HepG2 (cell line): ENCODE measurements around the gene FTL. TPM values are rescaled to one million over a fixed set of nuclear protein-coding genes. Genes with fewer than 3 reads are reported as not detected.
A peak's percentile ranks its signal among the peaks of the same experiment; 100 is the strongest.

ENCODE experiments used
- ATAC-seq: fragments of 200-7000 bp; cut with Tn5 transposase; 3 replicates; pipeline ENCODE4 v1.9.1; 2020; ENCODE audit warnings: mild to moderate bottlenecking, moderate library complexity
- BruUV-seq: library from RNA; stranded (reverse); fragments of 400-500 nt; replicated peaks from 2 replicates; lab custom pipeline; 2021; lab: Mats Ljungman, UMichigan
- CTCF ChIA-PET: fragments of 300-600 bp; formaldehyde crosslinking; extraction: SDS; loops from one replicate; lab custom pipeline; 2021; ENCODE audit warnings: low total read pairs, inconsistent platforms, low intra/inter-chr PET ratio; lab: Yijun Ruan, JAX
- POLR2A ChIA-PET: fragments of 350-600 bp; sonication (Branson Sonifier 250); formaldehyde crosslinking; loops from one replicate; lab custom pipeline; 2020; ENCODE audit warnings: antibody characterized with exemption, inconsistent platforms; lab: Yijun Ruan, JAX
- DNase-seq: peaks from one replicate; pipeline ENCODE4 v3.0.0-alpha.2; 2015; ENCODE audit warnings: low spot score
- FAIRE-seq: peaks from 3 replicates; lab custom pipeline; 2011; peaks lifted over from hg19 to GRCh38; lab: Jason Lieb, UNC
- H2AFZ ChIP-seq: one replicate; pipeline ENCODE4 v1.6.1; 2011; ENCODE audit warnings: low read length, inconsistent platforms
- H3K27ac ChIP-seq: fragments of 300-600 bp; 3 replicates; pipeline ENCODE4 v1.8.0; 2011; ENCODE audit warnings: mixed run types, mild to moderate bottlenecking, mixed read lengths, low read length, inconsistent platforms; ENCODE audit not compliant: insufficient read depth; ENCODE audit errors: extremely low read length
- H3K27me3 ChIP-seq, 2 experiments: fragments of 200-600 bp in 1 of 2; 2 replicates in 1 of 2; 3 replicates in 1 of 2; pipeline versions ENCODE4 v1.6.0 to v1.8.0; 2011; ENCODE audit warnings: low read length in 2 of 2, mild to moderate bottlenecking in 2 of 2, moderate library complexity in 2 of 2, inconsistent platforms in 1 of 2; ENCODE audit not compliant: insufficient read depth in 2 of 2, control insufficient read depth in 1 of 2
- H3K36me3 ChIP-seq, 2 experiments: fragments of 200-600 bp in 1 of 2; replicated peaks in 1 of 2; 2 replicates in 1 of 2; 3 replicates in 1 of 2; pipeline versions ENCODE4 v1.5.1 to v1.8.0; 2011; ENCODE audit warnings: low read length in 2 of 2, inconsistent platforms in 1 of 2; ENCODE audit not compliant: insufficient read depth in 2 of 2, control insufficient read depth in 1 of 2
- H3K4me1 ChIP-seq: 2 replicates; pipeline ENCODE4 v1.5.1; 2012; ENCODE audit warnings: low read length, inconsistent platforms; ENCODE audit not compliant: insufficient read depth
- H3K4me2 ChIP-seq: 2 replicates; pipeline ENCODE4 v1.6.0; 2011; ENCODE audit warnings: low read depth, low read length, inconsistent platforms
- H3K4me3 ChIP-seq, 3 experiments: fragments of 200-600 bp in 1 of 3; sonication (generic), shearing (Covaris generic) in 1 of 3; replicated peaks in 1 of 3; 2 replicates each; pipeline ENCODE4 v1.5.1; 2011 to 2016; ENCODE audit warnings: low read length in 3 of 3, inconsistent platforms in 2 of 3, low read depth in 2 of 3, mild to moderate bottlenecking in 2 of 3, control low read depth in 1 of 3, mixed read lengths in 1 of 3; ENCODE audit not compliant: insufficient read depth in 1 of 3
- H3K79me2 ChIP-seq: one replicate; pipeline ENCODE4 v1.6.1; 2011; ENCODE audit warnings: low read length, inconsistent platforms; ENCODE audit not compliant: insufficient read depth
- H3K9ac ChIP-seq: 2 replicates; pipeline ENCODE4 v1.6.0; 2011; ENCODE audit warnings: mild to moderate bottlenecking, low read depth, low read length, inconsistent platforms; ENCODE audit not compliant: insufficient read depth
- H3K9me3 ChIP-seq: 2 replicates; pipeline ENCODE4 v1.5.1; 2012; ENCODE audit warnings: mild to moderate bottlenecking, low read length
- H4K20me1 ChIP-seq: 2 replicates; pipeline ENCODE4 v1.6.0; 2011; ENCODE audit warnings: inconsistent platforms, mild to moderate bottlenecking, low read length, moderate library complexity; ENCODE audit not compliant: insufficient read depth
- ADNP ChIP-seq: sonication (generic); formaldehyde crosslinking; IDR thresholded peaks from 2 replicates; pipeline ENCODE4 v1.4.0; 2020; ENCODE audit warnings: missing genetic modification reagents
- ARNTL ChIP-seq: sonication (generic); formaldehyde crosslinking; IDR thresholded peaks from 2 replicates; pipeline ENCODE4 v1.4.0; 2020; ENCODE audit warnings: mild to moderate bottlenecking, missing genetic modification reagents
- ASH2L ChIP-seq: fragments of 300-600, 200-600 bp; sonication (generic); IDR thresholded peaks from 2 replicates; pipeline ENCODE4 v1.7.0; 2017; ENCODE audit warnings: low read depth, mild to moderate bottlenecking, moderate library complexity, mixed read lengths, low read length; ENCODE audit not compliant: insufficient read length
- FOXO4 ChIP-seq: sonication (generic); formaldehyde crosslinking; conservative IDR thresholded peaks from 2 replicates; pipeline ENCODE4 v1.8.1; 2023; ENCODE audit warnings: missing genetic modification reagents
- HDAC2 ChIP-seq: sonication (generic); formaldehyde crosslinking; IDR thresholded peaks from 2 replicates; pipeline ENCODE4 v1.4.0; 2020; ENCODE audit warnings: missing genetic modification reagents
- HNF4A ChIP-seq: sonication (generic); formaldehyde crosslinking; IDR thresholded peaks from 2 replicates; pipeline ENCODE4 v1.4.0; 2020; ENCODE audit warnings: missing genetic modification reagents
- IRF2 ChIP-seq: IDR thresholded peaks from 2 replicates; pipeline ENCODE4 v1.6.1; 2018; ENCODE audit warnings: missing genetic modification reagents, missing compliant biosample characterization
- NAIF1 ChIP-seq: sonication (generic); formaldehyde crosslinking; IDR thresholded peaks from 2 replicates; pipeline ENCODE4 v1.5.0; 2020; ENCODE audit warnings: mild to moderate bottlenecking, missing genetic modification reagents, borderline replicate concordance
- ZC3H13 ChIP-seq: sonication (generic); formaldehyde crosslinking; IDR thresholded peaks from 2 replicates; pipeline ENCODE4 v1.8.1; 2023; ENCODE audit warnings: mild to moderate bottlenecking, missing genetic modification reagents, moderate library complexity
- ZFP36L1 ChIP-seq: sonication (generic); formaldehyde crosslinking; IDR thresholded peaks from 2 replicates; pipeline ENCODE4 v1.8.0; 2022; ENCODE audit warnings: mild to moderate bottlenecking, missing genetic modification reagents, moderate library complexity
- ZFX ChIP-seq: sonication (generic); formaldehyde crosslinking; IDR thresholded peaks from 2 replicates; pipeline ENCODE4 v1.4.0; 2020; ENCODE audit warnings: mild to moderate bottlenecking, low read depth, missing genetic modification reagents, moderate library complexity
- ZMYM3 ChIP-seq: sonication (generic); formaldehyde crosslinking; IDR thresholded peaks from 2 replicates; pipeline ENCODE4 v1.5.1; 2020; ENCODE audit warnings: mild to moderate bottlenecking, missing genetic modification reagents
- ZNF292 ChIP-seq: sonication (generic); formaldehyde crosslinking; IDR thresholded peaks from 2 replicates; pipeline ENCODE4 v1.8.1; 2022; ENCODE audit warnings: mild to moderate bottlenecking, low read depth, missing genetic modification reagents, borderline replicate concordance
- ZNF576 ChIP-seq: sonication (generic); formaldehyde crosslinking; IDR thresholded peaks from 2 replicates; pipeline ENCODE4 v1.4.0; 2020; ENCODE audit warnings: mild to moderate bottlenecking, missing genetic modification reagents
- ZNF737 ChIP-seq: sonication (generic); formaldehyde crosslinking; IDR thresholded peaks from 2 replicates; pipeline ENCODE4 v1.5.0; 2020; ENCODE audit warnings: missing genetic modification reagents, mild to moderate bottlenecking, borderline replicate concordance
- WGBS: methylation state at CpG from one replicate; pipeline ENCODE4 v1.1.6; 2017; ENCODE audit warnings: low lambda C conversion rate; 5-methylcytosine and 5-hydroxymethylcytosine counted together
- in situ Hi-C: cut with HindIII; loops from 2 replicates; pipeline ENCODE4 v1.10.0; 2017; ENCODE audit warnings: low pct_unique_long_range_greater_than_20kb; ENCODE audit not compliant: extremely low pct_ligation_motif_present
- intact Hi-C: fragments of 100-400 bp; cut with micrococcal nuclease; formaldehyde crosslinking; loops from one replicate; pipeline ENCODE4 v1.10.0; 2022; ENCODE audit not compliant: unreplicated experiment
- polyA plus RNA-seq, 8 experiments: library from polyadenylated mRNA; depleted of rRNA in 3 of 8; stranded (reverse) in 7 of 8; unstranded in 1 of 8; fragments of >200 nt; fragmentation: Illumina TruSeq in 4 of 8; extraction: Trizol in 4 of 8; gene quantifications; 2 replicates each; pipeline versions ENCODE4 v1.2.1 to v1.2.3, GENCODE V29; 2011 to 2016; ENCODE audit warnings: low read depth in 4 of 8, missing spikeins in 1 of 8, mixed read lengths in 1 of 8; ENCODE audit not compliant: insufficient read depth in 1 of 8
- total RNA-seq, 5 experiments: library from RNA; depleted of rRNA; stranded (reverse); fragments of >200 nt; fragmentation: Illumina TruSeq; extraction: Trizol; gene quantifications; 2 replicates each; pipeline ENCODE4 v1.2.3, GENCODE V29; 2016; ENCODE audit warnings: low read depth in 1 of 5

FTL gene
- total and polyA plus RNA-seq, 2 of the 13 experiments (the other 11 are each of a cell fraction or from before 2014, with no cell fraction given): 2,721 to 8,800 TPM

- DNase-seq (no peak), FAIRE-seq (no peak), ATAC-seq (no peak)
- Histone ChIP-seq H3K79me2 (peaks cover 19% of the 10 kb centered on the region), H3K9ac (peak overlapping the region; percentile 43; the same call in 1 of the 2 replicates), H3K4me1 (peaks cover 87% of the 10 kb centered on the region), H3K4me2 (peak overlapping the region; percentile 56), H3K27ac (peak overlapping the region; percentile 53), H2AFZ (no peak overlapping the region), H3K9me3 (no peaks in the 10 kb centered on the region), H3K27me3 (no peaks in the 10 kb centered on the region), H3K4me3 (peak overlapping the region in 1 of 3 experiments; percentile 36; a peak in 2 of 6 replicates), H3K36me3 (peaks cover 2 to 3% of the 10 kb centered on the region in 2 experiments; a peak in 1 of 5 replicates), H4K20me1 (no peaks in the 10 kb centered on the region; the same call in 1 of the 2 replicates)
- POLR2A ChIA-PET: interaction anchor here (0.6 to 7.8 kb wide), 9 partner anchors 9 to 81 kb away, joined by 3 to 153 read pairs (median 12); partner anchors contain the start of genes DHDH, FTL, GYS1 and NUCB1
- 0% methylated on average over 4 of the region's 4 CpGs for WGBS
- TF ChIP-seq ARNTL (CRISPR knock-in tag): 0 out of 2 replicates have a peak, but pooled peaks have one; percentile 19
- no peak for TF ChIP-seq ZNF737
- peak; percentile 41; the same call in 1 of the 2 replicates for TF ChIP-seq ZNF292 (CRISPR knock-in tag)
- TF ChIP-seq ZFX: peak; percentile 27; the same call in 1 of the 2 replicates
- no peak for TF ChIP-seq ZFP36L1
- no peak for TF ChIP-seq HNF4A (CRISPR knock-in tag)
- 0 out of 2 replicates have a peak, but pooled peaks have one; percentile 28 for TF ChIP-seq ZMYM3
- CTCF ChIA-PET: no interaction called here
- BruUV-seq: no TSS peak
- intact Hi-C loops: no loop called here
- in situ Hi-C loops: no loop called here
Measured at GRCh38 chr19:48953141-48953540, 12.0 kb upstream of the FTL start.

DNA sequence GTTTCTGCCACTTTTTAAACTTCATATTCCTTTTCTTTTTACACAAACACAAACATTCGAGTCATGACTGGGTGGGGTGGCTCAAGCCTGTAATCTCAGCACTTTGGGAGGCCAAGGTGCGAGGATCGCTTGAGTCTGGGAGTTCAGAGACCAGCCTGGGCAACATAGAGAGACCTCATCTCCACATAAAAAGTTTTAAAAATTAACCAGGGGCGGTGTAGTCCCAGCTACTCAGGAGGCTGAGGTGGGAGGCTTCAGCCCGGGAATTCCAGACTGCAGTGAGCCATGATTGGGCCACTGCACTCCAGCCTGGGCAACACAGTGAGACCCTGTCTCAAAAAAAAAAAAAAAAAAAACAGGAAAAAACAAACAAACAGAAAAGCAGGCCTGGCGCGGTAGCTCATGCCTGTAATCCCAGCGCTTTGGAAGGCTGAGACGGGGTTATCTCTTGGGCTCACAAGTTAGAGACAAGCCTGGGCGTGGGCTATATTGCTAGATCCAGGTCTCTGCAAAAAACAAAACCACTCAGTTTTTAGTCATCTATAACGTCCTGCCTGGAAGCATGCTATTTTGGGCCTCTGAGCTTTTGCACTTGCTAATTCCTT is 11.0 kb upstream of the FTL start:
- in situ Hi-C loops: no loop called here
- Histone ChIP-seq H3K27ac (peak overlapping the region; percentile 81), H4K20me1 (no peaks in the 10 kb centered on the region; the same call in 1 of the 2 replicates), H3K4me1 (peaks cover 87% of the 10 kb centered on the region), H2AFZ (no peak overlapping the region), H3K9me3 (no peaks in the 10 kb centered on the region), H3K36me3 (peaks cover 2 to 3% of the 10 kb centered on the region in 2 experiments; a peak in 1 of 5 replicates), H3K27me3 (no peaks in the 10 kb centered on the region), H3K4me2 (peak overlapping the region; percentile 97), H3K79me2 (peaks cover 19% of the 10 kb centered on the region), H3K4me3 (peak overlapping the region; percentile 45 to 84 (median 81)), H3K9ac (peak overlapping the region; percentile 62)
- no TSS peak for BruUV-seq
- intact Hi-C loops: no loop called here
- 7% methylated on average over 11 of the region's 11 CpGs for WGBS
- ChIA-PET CTCF (no interaction called here), POLR2A (interaction anchor here (0.6 to 7.8 kb wide), 12 partner anchors 8 to 147 kb away, joined by 3 to 153 read pairs (median 11); partner anchors contain the start of genes DHDH, FTL, GYS1 and NUCB1)
- peak; percentile 36 for FAIRE-seq
- peak; percentile 23 for ATAC-seq
- no peak for DNase-seq
- TF ChIP-seq ASH2L: no peak
- 0 out of 2 replicates have a peak, but pooled peaks have one; percentile 18 for TF ChIP-seq FOXO4 (CRISPR knock-in tag)
- peak; percentile 68; the same call in 1 of the 2 replicates for TF ChIP-seq ADNP
- TF ChIP-seq ZC3H13 (CRISPR knock-in tag): no peak
- peak; percentile 64; the same call in 1 of the 2 replicates for TF ChIP-seq NAIF1 (CRISPR knock-in tag)
- TF ChIP-seq ZNF576: no peak
- peak; percentile 79 for TF ChIP-seq ZMYM3
- peak; percentile 19; the same call in 1 of the 2 replicates for TF ChIP-seq HDAC2
- no peak for TF ChIP-seq IRF2 (CRISPR knock-in tag)
